Uterus (tissue), 4 donors: ENCODE results near the gene RAB40C. TPM values are rescaled to one million over a fixed set of nuclear protein-coding genes. Genes with fewer than 3 reads are reported as not detected.

ENCODE experiments used
- DNase-seq, 2 donors: peaks; one replicate each; pipeline ENCODE4 v3.0.0-alpha.2; 2019 to 2020
- H3K27ac ChIP-seq, 2 donors: fragments of 200-600 bp; sonication (generic); 1 replicate in 1 of 2; 2 replicates in 1 of 2; pipeline ENCODE4 v1.5.1; 2016 to 2018
- H3K27me3 ChIP-seq, 2 donors: fragments of 200-600 bp; sonication (generic); one replicate each; pipeline ENCODE4 v1.5.1; 2018 to 2019; ENCODE audit warnings: control low read depth in 1 of 2
- H3K36me3 ChIP-seq, 2 donors: fragments of 200-600 bp; sonication (generic); one replicate each; pipeline ENCODE4 v1.5.1; 2019; ENCODE audit warnings: control low read depth in 1 of 2
- H3K4me1 ChIP-seq, 2 donors: fragments of 200-600 bp; sonication (generic); one replicate each; pipeline ENCODE4 v1.5.1; 2018 to 2019; ENCODE audit warnings: control low read depth in 1 of 2
- H3K4me3 ChIP-seq, 2 donors: fragments of 200-600 bp; sonication (generic); 1 replicate in 1 of 2; 2 replicates in 1 of 2; pipeline ENCODE4 v1.5.1; 2018 to 2019; ENCODE audit warnings: mild to moderate bottlenecking in 1 of 2
- H3K9me3 ChIP-seq, 2 donors: fragments of 200-600 bp; sonication (generic); one replicate each; pipeline ENCODE4 v1.5.1; 2019; ENCODE audit warnings: control low read depth in 1 of 2
- POLR2A ChIP-seq, 2 donors: fragments of 450-650 bp; IDR thresholded peaks; one replicate each; pipeline ENCODE4 v1.6.1; 2016; ENCODE audit warnings: antibody characterized with exemption in 2 of 2, mild to moderate bottlenecking in 1 of 2, moderate library complexity in 1 of 2
- intact Hi-C: fragments of 100-400 bp; cut with DNase I; formaldehyde crosslinking; loops from one replicate; pipeline ENCODE4 v1.15.1; 2023; ENCODE audit warnings: low total_unique reads
- total RNA-seq, 4 donors: library from RNA; depleted of rRNA in 3 of 4; stranded (reverse); fragments of >200 nt in 3 of 4; gene quantifications; one replicate each; pipeline versions ENCODE4 v1.1.0 to v1.2.4, GENCODE V29; 2014 to 2023
- TF ChIP-seq, protein P1 (sequence below), 4 experiments: fragments of 200-600 bp in 2 of 4; fragments of 450-650 bp in 2 of 4; sonication (generic) in 2 of 4; IDR thresholded peaks; one replicate each; pipeline ENCODE4 v1.5.1; 2016 to 2019; ENCODE audit warnings: antibody characterized with exemption in 4 of 4, mild to moderate bottlenecking in 2 of 4, moderate library complexity in 1 of 4
- donor health status: DM: yes; HTN: yes; CAD: no.

Gene RAB40C
- total RNA-seq, 4 donors from 2014 or later, result 0.59 to 25.4 (median 14.3) TPM

DNA sequence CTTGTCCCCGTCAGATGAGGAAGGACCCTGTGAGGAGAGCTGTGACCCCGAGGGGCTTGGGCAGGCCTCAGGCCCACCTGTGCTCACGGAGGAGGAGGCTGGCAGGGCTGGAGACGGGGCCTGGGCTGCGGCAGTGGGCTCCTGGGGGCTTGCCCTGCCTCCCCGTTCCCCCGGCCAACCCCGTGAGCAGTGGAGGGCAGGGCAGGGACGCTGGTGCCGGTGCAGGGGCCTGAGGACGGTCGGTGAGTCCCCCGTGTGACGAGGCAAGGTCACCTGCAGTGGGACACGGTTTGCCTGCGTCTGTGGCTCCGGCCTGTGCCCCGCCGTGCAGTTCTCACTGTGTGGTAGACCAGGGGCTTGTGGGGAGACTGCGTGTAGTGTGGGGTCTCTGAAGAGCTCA, 69.8 kb downstream of the RAB40C start:
- H3K27ac ChIP-seq, result no peak overlapping the region
- no peaks in the 10 kb centered on the region for H3K27me3 ChIP-seq
- intact Hi-C loops, result loop anchor here (10.0 kb wide), 1 partner anchor 85 kb away; no protein-coding TSS in a partner anchor
- DNase-seq, result no peak
- peaks cover 3 to 5% of the 10 kb centered on the region in 2 donors for H3K4me1 ChIP-seq
- TF ChIP-seq POLR2A (IDR thresholded peaks at IDR 0.05), result no peak
- TF ChIP-seq, protein P1, sequence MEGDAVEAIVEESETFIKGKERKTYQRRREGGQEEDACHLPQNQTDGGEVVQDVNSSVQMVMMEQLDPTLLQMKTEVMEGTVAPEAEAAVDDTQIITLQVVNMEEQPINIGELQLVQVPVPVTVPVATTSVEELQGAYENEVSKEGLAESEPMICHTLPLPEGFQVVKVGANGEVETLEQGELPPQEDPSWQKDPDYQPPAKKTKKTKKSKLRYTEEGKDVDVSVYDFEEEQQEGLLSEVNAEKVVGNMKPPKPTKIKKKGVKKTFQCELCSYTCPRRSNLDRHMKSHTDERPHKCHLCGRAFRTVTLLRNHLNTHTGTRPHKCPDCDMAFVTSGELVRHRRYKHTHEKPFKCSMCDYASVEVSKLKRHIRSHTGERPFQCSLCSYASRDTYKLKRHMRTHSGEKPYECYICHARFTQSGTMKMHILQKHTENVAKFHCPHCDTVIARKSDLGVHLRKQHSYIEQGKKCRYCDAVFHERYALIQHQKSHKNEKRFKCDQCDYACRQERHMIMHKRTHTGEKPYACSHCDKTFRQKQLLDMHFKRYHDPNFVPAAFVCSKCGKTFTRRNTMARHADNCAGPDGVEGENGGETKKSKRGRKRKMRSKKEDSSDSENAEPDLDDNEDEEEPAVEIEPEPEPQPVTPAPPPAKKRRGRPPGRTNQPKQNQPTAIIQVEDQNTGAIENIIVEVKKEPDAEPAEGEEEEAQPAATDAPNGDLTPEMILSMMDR (IDR thresholded peaks at IDR 0.05), result no peak
- no peak overlapping the region for H3K4me3 ChIP-seq
- H3K36me3 ChIP-seq, result no peaks in the 10 kb centered on the region
- no peaks in the 10 kb centered on the region for H3K9me3 ChIP-seq

- Histone ChIP-seq H3K36me3 (no peaks in the 10 kb centered on the region), H3K4me3 (no peak overlapping the region), H3K4me1 (peaks cover 3 to 5% of the 10 kb centered on the region in 2 donors), H3K27ac (peak overlapping the region; percentile 76 to 79), H3K27me3 (no peaks in the 10 kb centered on the region), H3K9me3 (no peaks in the 10 kb centered on the region)
- intact Hi-C loops, result loop anchor here (10.0 kb wide), 1 partner anchor 85 kb away; no protein-coding TSS in a partner anchor
- TF ChIP-seq, protein P1 (IDR thresholded peaks at IDR 0.05), result no peak
- TF ChIP-seq POLR2A (IDR thresholded peaks at IDR 0.05), result no peak
- no peak for DNase-seq
These were observed 70.2 kb downstream of the RAB40C start for GRCh38 chr16:660132-660458.

- intact Hi-C loops, result loop anchor here (10.0 kb wide), 1 partner anchor 86 kb away; no protein-coding TSS in a partner anchor
- DNase-seq, result peak; percentile 85 to 91
These were observed 70.8 kb downstream of the RAB40C start for GRCh38 chr16:660459-661183.

DNA sequence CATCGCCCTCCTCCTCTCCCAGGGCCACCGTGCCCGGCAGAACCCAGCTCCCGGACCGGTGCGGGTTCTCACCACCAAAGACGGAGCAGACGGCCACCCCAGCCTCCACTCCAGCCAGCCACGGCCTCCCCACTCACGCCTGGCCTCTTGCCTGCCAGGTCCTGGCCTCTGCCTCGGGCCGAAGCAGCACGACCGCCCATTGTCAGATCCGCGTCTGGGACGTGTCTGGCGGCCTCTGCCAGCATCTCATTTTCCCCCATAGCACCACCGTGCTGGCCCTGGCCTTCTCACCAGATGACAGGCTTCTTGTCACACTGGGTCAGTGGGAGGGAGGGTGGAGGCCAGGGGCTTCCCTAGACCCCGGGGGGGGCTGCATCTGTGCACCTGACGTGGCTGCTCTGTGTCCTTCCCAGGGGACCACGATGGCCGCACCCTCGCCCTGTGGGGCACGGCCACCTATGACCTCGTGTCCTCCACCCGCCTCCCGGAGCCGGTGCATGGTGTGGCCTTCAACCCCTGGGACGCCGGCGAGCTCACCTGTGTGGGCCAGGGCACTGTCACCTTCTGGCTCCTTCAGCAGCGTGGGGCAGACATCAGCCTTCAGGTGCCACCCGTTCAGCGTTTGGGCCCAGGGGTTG, 71.4 kb downstream of the RAB40C start:
- no peak for DNase-seq
- H3K4me3 ChIP-seq, result no peak overlapping the region
- H3K4me1 ChIP-seq, result peaks cover 3 to 5% of the 10 kb centered on the region in 2 donors
- no peaks in the 10 kb centered on the region for H3K36me3 ChIP-seq
- TF ChIP-seq, protein P1 (IDR thresholded peaks at IDR 0.05), result peak in 2 of 4 experiments; percentile 1 to 9
- no peak for TF ChIP-seq POLR2A (IDR thresholded peaks at IDR 0.05)
- intact Hi-C loops, result loop anchor here (10.0 kb wide), 1 partner anchor 87 kb away; no protein-coding TSS in a partner anchor
- H3K9me3 ChIP-seq, result no peaks in the 10 kb centered on the region
- H3K27ac ChIP-seq, result peak overlapping the region in 1 of 2 donors; percentile 62
- H3K27me3 ChIP-seq, result no peaks in the 10 kb centered on the region

More at GRCh38 chr16:660459-661183, 70.8 kb downstream of the RAB40C start:
- peak in 1 of 2 donors; percentile 10 for TF ChIP-seq POLR2A (IDR thresholded peaks at IDR 0.05)
- TF ChIP-seq, protein P1 (IDR thresholded peaks at IDR 0.05), result peak; percentile 51 to 76 (median 72)
- H3K9me3 ChIP-seq, result no peaks in the 10 kb centered on the region
- no peak overlapping the region for H3K4me3 ChIP-seq
- no peaks in the 10 kb centered on the region for H3K36me3 ChIP-seq
- peaks cover 3 to 5% of the 10 kb centered on the region in 2 donors for H3K4me1 ChIP-seq
- no peaks in the 10 kb centered on the region for H3K27me3 ChIP-seq
- H3K27ac ChIP-seq, result peak overlapping the region; percentile 76 to 79

DNA sequence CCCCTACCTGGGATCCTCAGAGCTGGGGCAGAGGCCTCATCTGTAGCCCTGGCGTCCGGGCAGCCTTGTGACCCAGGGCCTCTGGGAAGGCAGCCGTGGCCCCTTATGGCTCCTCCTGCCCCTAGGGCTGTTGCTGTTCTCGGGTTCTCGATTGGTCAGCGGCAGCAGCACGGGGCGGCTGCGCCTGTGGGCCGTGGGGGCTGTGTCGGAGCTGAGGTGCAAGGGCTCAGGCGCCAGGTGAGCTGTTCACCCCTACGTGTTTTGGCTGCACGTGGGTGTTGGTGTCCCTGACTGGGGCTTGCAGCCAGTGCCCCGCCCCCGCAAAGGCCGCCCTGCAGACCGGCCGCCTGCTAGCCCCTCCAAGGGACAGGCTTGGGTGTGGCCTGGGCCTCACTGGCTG, 72.2 kb downstream of the RAB40C start:
- peaks cover 3 to 7% of the 10 kb centered on the region in 2 donors for H3K4me1 ChIP-seq
- no peak overlapping the region for H3K4me3 ChIP-seq
- H3K9me3 ChIP-seq, result no peaks in the 10 kb centered on the region
- no peaks in the 10 kb centered on the region for H3K36me3 ChIP-seq
- no peak for TF ChIP-seq POLR2A (IDR thresholded peaks at IDR 0.05)
- TF ChIP-seq, protein P1 (IDR thresholded peaks at IDR 0.05), result no peak
- no peak for DNase-seq
- intact Hi-C loops, result loop anchor here (10.0 kb wide), 1 partner anchor 87 kb away; no protein-coding TSS in a partner anchor
- H3K27me3 ChIP-seq, result no peaks in the 10 kb centered on the region
- no peak overlapping the region for H3K27ac ChIP-seq
